Hematopoietic multipotent progenitor cell (in vitro differentiated cells): ENCODE measurements around the gene NR5A2. TPM values are rescaled to one million over a fixed set of nuclear protein-coding genes. Genes with fewer than 3 reads are reported as not detected.
A peak's percentile ranks its signal among the peaks of the same experiment; 100 is the strongest.

Experiments
- DNase-seq, 3 donors: peaks; one replicate each; pipeline ENCODE4 v3.0.0-alpha.2; 2011 to 2015; ENCODE audit warnings: low read depth in 2 of 3, low spot score in 2 of 3
- total RNA-seq: library from RNA; depleted of rRNA; stranded (reverse); fragments of >200 nt; gene quantifications from one replicate; pipeline ENCODE4 v1.2.3, GENCODE V29; 2012

The NR5A2 gene
- total RNA-seq, 1 donor: under 0.01 TPM

DNA sequence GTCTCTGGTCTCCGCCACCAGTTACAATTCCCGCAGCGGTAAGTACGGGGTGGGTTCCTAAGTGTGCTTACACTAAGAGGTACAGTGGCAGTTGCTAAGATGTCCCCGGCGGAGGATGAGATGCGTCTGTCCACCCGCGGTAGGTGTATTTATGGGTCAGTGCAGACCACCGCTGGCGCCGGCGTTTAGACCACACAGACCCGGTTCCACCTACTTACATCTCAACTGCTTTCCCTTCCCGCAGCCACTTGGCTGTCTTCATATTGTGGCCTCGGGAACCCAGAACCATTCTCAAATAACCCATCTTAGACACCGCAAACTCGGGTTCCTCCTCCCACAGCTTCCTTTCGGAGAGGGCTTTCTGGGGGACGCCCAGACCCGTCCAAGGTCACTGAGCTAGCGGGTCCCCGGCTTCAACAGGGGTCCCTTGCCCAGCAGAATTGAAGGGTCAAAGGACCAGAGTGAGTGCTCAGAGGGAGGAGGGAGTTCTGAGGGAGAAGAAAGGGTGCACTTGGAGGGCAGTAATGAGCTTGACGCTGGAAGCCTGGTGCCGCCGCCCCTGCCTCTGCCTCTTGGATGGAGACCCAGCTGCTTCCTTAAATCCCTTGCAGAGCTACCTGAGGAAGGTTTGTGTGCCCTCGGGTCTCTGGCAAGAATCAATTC is 8.6 kb downstream of the NR5A2 start:
- DNase-seq: peak in 1 of 3 donors; percentile 31

DNA sequence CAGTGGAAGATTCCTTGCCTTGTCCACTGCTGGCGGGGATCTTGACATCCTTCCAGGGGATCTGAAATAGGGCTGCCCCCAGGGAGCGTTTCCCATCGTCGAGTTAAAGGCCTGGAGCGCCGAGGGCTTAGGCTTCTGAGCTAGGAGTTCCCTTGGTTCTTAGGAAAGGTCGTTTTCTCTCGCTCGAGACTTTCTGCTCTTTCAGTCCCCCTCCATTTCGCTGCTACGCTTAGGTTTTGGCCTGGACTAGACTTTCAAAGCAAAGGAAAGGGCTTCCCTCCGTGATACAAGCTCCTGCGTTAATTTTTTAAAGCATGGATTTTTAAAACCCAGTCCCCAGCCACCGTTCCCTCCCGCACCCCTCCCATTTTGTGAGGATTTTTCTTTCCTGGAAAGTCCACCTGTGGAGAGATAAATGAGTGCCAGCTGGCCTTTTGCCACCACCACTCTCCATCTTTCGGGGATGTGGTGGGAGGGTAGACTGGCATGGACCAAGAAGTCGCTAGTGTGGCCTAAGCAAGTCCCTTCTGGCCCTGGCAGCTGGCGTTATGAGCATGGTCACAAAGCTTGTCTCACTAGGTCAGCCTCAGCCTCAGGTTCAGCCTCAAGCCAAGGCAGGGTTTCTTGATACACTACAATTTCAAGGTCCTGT is 9.2 kb downstream of the NR5A2 start:
- DNase-seq: no peak

DNA sequence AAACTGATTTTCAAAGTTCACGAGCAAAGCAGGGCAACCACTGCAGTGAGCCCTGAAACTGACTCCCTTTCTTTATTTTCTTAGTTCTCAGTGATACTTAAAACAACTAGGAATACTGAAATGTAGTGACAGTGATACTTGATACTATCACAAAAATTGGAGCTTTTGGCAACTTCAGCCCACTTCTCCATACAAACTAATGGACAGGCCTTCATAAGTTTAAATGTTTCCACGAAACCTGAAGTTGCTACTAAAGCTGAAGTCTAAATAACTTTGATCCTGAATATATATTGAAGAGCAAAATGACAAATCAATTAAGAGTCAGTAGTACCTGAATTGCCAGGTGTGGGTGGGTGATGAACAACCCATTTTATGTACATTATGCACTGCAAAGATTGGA is 10.0 kb downstream of the NR5A2 start:
- DNase-seq: no peak

DNA sequence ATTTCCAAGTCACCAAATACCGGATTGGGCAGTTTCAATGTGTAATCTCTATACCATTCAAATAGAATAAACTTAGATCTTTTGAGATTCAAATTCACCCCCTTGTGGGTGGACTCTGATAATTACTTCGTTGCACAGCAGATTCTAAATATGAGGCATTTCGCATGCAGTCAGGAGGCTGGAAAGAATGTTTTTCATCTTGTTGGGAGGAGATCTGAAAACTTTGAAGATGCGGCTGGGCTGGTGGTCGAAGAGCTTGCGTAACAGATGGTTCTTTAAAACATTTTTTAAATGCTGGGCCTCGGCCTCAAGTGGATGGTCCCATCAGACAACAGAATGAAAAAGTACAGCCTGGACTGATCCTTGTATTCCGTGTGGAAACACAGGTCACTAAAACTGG is 10.4 kb downstream of the NR5A2 start:
- DNase-seq: no peak

DNA sequence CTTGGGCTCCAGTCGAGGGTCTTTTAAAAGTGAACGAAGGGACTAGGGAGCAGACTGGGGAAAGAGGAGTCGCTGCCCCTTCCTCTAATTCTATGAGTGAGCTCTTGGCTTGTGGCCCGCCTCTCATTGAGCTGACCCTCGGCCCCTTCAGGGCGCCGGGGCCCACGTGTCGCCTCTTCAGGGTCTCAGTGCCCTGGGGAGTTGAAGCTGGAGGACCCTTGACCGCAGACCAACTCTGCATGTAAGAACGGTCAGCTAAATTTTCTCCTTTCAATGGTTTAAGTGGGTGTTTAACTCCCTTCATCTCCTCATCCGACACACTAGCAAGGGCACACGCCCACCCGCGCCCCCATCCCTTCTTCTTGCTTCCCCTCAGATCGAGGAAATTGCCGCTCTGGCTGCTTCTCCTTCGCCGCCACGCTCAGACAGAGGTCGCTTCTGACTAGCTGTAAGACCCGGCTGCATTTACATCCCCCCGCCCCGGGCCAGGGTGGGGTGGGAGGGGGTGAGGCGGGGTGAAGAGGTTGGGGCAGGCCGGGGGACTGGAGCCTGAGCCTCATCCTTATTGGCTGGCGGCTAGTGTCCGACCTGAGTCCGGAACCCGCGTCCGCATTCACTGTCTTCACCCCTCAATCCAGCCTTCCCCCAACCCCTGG is 10.9 kb downstream of the NR5A2 start:
- DNase-seq: peak in 1 of 3 donors; percentile 57

DNA sequence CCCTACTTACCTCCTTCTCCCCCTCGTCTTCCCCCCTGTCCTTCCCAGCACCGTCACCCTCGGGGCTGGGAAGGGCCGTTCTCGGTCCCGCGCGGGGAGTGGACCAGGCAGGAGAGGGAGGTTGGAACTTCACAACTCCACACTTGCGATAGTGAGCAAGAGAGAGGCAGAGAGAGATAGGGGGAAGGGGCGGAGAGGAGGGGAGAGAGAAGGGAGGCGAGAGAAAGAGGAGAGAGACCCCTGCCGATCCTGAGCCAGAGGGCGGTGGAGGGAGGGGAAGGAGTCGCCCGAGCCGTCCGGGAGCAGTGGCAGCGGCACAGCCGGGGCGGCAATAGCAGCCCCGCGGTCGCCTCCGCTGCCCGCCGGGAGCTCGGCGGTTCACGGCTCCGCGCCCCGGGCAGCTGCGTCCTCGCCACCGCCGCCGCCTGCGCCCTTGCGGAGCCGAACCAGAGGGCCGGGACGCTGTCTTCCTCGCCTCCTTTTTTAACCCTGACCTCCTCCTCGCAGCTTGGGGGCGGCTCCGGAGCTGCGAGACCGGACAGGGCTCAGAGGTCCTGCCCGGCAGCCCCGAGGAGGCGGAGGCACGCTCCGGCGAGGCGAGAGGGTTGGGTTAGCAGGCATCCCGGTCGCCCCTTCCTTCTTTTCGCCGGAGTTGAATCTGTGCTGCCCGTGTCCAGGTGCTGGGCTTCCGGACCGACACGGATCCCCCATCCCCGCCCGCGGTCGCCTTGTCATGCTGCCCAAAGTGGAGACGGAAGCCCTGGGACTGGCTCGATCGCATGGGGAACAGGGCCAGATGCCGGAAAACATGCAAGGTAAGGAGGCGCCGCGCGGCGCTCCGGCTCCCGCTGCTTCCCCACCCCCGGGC is 11.7 kb downstream of the NR5A2 start:
- DNase-seq: peak in 2 of 3 donors; percentile 47 to 54

DNA sequence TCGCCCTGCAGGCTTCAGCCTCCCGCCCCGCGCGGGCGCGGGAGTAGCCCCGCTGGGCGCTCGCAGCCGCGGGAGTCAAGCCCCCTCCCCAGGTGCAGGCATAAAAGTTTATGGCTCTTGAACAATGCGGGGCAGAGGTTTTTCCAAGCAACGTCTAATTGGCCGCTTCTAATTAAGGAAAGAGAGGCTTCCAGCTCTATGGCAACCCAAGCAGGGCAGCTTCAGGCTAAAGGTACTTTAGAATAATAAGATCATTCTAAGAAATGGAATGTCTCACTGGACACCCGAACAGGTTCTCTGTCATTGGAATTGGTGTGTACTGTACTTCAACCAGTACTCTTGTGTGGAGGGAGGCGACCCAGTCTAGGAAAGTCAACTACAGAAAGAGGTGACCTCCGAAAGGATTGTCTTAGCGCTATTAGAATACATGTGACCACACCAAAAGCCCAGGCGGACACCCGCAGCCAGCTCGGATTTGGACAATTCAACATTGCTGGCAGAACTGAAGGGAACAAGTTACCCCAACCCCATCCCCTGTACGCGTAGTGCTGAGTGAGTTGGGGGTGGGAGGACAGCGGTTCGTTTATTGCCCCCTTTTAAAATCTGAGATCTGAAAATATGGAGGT is 12.5 kb downstream of the NR5A2 start:
- DNase-seq: peak in 1 of 3 donors; percentile 22

DNA sequence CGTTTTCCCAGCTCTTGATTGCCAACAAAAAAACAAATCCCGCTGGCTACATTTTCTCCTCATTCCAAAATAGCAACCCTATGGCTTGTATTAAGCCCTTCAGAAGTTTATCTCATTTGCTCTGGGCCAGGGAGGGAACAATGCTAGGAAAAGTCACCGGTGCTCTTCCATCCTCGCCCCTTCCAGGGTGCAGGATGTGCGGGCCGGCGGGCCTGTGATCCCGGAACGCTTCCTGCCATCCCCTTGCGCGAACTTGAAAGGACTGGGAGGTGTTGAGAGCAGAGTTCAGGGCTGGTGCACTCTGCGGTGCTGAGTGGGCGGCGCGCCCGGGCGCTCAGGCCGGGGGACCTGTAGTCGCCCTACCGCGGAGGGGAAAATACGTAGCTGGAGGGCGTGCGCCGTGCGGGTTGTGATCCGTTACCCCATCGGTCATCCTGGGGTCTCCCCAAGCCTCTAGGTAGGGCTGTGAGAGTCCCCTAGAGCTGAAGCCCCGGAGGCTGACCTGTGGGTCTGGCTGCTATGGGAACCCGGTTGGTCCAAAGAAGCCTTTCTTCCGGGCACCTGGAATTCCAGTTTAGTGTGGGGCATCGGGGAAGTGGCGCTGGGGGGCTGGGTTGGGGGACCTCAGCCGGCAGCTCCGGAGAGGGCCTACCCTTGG is 13.1 kb downstream of the NR5A2 start:
- DNase-seq: peak in 1 of 3 donors; percentile 23

DNA sequence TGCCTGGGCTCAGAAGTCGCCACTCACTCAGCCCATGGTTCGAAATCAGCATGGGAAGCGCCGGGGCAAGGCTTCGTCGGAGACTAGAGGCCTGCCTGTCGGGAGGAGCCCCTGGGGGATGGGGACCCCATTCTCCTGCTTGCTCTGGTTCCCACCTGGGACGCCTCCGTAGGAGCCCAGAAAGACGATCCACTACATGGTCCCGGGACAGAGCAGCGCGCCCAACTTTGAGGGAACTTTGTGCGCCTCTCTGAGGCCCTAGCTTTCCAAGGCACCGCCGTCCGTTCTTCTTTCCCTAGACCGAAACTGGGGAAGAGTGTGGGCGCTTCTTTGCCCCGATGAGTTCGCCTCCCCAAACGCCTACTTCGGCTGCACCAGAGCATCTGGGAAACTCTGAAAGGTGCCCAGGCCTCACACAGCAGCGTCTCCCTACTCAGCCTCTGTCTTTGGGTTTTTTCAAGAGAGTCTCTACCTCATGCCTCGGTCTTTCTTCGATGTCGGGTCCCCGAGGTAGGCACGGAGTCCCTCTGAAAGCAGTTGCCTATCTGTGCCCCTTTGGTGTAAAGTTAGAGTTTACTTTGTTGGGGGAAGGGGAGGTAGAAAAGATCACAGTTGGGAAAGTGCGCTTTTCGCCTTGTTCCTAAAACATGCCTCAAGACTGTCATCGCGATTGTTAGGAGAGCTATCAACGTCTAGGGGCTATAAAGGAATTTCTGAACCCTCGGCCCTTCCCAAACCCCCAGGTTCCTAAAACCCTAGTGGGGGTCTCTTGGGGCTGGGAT is 14.0 kb downstream of the NR5A2 start:
- peak in 1 of 3 donors; percentile 26 for DNase-seq

DNA sequence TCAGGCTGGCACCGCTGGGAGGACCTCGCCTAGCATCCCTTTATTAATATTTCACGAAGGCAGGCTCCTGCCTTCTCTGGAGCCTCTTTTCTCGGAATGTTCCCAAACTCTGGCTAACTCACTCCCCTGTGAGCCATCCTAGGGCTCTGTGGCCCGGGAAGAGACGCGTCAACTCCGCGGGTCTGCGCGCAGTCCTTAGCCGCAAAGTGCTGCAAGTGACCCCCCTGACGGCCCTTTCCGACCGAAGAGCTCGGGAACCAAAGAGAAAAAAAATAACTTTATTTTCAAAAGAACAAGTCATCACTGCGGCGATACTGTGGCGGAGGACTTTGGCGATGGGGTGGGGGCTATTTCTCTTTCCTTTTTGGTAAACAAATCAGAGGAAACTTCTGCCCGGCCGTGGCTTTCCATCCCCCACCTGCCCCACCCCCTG is 14.6 kb downstream of the NR5A2 start:
- DNase-seq: peak in 1 of 3 donors; percentile 35

DNA sequence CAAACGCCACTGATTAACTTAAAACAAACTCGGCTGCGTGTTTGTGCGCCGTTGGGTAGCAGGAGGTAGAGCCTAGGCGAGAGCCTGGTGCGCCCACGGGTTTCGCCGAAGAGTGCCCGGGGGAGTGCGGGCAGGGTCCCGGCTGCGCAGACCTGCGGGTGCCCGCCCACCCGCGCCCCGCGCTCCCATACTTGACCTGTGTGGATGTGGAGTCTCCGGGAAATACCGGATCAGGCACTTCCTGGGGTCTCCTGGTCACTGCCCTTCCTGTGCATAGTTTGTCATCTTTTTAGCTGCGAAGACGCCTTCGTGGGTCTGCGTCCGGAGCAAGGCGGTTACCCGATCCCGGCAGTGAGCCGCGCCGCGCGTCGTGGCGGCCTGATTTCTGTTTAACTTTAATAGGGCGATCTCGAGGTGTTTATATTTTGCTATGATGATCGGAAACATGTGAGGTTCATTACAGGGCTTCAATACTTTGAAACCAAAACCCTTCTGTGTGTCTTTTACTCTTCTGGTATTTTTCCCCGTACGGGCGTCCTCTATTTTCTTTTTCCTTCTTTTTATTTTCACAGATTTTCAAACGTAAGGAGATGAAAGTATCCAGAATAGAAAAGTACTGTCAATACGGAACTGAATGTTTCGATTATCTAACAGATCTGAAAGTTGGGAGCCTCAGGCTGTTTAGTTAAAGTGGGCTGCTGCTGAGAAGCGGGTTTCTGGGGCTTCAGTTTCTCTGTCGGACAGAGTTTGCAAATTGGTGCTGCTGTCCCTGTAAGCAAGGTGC is 15.2 kb downstream of the NR5A2 start:
- peak in 1 of 3 donors; percentile 36 for DNase-seq

DNA sequence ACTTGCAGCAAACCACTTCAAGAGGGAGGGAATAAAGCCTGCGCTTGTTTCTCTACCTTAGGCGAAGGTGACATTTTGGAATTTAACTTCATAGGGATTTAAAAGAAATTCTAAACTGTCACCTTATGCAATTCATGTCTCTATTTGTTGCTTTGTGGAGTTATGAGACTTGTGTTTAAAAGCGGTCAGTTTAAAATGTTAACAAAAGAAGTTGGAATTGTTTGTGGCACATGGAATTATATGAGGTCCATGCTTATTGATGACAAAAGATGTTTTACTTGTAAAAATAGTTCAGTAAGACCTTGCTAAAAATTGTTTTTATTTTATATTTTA is 15.8 kb downstream of the NR5A2 start:
- peak in 1 of 3 donors; percentile 36 for DNase-seq

DNA sequence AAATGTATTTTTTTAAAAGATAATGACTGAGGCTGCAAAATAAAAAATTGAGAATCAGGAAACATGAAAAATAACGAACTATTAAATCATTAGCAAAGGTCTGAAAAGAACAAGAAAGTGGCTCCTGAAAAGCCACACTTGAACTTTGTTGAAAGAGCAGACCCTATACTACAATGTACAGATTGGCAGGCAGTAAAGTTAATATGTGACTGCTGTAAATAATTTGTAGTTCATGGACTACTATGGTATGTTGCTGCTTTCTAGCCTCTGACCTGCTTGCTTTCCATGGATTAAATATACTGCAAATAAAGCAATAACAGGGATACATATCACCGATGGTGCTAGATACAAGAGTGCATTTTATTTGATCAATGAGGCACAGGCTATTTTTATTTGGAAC is 18.6 kb downstream of the NR5A2 start:
- DNase-seq: no peak

DNA sequence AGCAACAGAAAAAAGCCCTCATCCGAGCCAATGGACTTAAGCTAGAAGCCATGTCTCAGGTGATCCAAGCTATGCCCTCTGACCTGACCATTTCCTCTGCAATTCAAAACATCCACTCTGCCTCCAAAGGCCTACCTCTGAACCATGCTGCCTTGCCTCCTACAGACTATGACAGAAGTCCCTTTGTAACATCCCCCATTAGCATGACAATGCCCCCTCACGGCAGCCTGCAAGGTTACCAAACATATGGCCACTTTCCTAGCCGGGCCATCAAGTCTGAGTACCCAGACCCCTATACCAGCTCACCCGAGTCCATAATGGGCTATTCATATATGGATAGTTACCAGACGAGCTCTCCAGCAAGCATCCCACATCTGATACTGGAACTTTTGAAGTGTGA is 20.7 kb downstream of the NR5A2 start:
- no peak for DNase-seq

DNA sequence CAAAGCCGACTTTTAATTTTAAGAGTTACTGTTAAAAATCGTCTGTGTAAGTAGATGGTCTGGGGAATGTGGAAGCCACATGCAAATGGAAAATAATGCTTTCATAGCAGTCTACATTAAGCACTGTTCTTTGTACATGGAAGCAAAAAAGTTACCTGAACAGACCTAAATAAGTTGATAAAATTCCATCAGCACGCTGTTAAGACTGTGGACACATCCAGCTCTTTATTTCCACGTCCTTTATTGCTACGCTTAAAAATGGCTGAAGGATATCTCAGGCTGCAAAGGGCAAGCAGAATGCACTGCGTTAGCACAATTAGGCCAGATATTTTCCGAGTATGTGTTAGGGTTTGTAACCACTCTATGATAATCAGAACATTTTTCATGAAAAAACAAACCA is 22.3 kb downstream of the NR5A2 start:
- no peak for DNase-seq

DNA sequence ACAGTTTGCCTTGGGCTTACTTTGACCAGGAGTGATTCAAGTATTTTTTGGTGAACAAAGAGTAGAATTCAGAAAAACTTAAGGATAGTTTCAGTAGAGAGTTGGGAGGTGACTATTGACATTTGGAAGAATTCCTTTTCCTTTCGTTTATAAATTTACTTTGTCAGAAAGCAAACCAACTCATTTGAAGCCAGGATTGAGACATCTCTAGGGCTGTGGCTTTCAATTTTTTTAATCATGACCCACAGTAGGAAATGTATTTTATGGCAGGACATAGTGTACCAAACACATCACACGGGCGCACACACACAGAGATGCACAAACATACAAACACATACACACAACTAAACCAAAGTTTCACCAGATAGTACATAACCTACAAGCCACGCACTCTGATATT is 24.1 kb downstream of the NR5A2 start:
- DNase-seq: no peak

DNA sequence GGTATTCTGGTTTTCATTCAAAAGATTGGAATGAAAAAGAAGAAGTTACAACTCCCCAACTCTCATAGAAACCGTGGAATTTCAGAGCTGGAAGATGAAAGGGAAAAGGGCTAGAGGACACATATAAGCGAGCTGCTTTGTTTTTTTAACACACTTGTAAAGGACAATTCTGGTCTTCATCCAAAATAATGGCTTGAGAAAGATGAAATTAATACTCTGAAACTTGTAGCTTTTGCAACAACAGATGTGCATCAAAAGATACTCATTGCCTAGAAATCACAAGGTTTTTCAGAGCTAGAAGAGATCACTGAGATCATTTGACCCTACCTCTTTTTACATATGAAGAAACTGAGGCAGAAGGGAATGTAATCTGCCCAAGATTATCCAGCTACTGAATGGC is 25.6 kb downstream of the NR5A2 start:
- DNase-seq: no peak

DNA sequence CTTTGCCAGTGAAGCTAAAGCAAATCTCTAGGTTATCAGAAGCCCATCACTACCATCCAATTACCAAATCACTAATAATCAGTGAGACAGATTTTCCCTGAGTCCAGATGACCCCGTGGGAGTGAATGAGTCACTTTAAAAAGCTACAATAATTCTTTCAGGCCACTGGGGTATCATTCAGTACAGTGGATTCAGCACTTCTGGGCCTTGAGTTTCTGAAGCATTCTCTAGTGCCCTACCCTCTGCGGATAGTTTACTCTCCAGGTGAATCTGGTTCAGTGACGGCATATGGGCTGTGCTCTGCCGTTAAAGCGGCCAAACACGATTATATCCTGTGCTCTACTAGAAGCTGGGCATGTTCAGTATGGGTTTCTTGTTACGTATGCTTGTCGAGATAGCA is 26.1 kb downstream of the NR5A2 start:
- DNase-seq: no peak

DNA sequence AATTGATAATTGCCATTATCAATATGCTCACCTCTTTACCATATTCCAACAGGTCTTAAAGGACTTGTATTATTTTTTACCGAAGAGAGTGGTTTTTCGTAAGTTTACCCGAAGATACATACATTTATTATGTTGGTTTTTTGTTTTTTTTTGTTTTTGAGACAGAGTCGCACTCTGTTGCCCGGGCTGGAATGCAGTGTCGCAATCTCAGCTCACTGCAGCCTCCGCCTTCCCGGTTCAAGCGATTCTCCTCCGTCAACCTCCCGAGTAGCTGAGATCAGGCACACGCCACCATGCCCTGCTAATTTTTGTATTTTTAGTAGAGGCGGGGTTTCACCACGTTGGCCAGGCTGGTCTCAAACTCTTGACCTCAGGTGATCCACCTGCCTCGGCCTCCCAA is 30.8 kb downstream of the NR5A2 start:
- DNase-seq: no peak
